Lower leg skin (tissue), 3 donors: ENCODE results near the gene RXRA.

Experiments used
- CTCF ChIP-seq, 3 donors: fragments of 450-650 bp; IDR thresholded peaks; one replicate each; pipeline ENCODE4 v1.5.1; 2016; ENCODE audit warnings: antibody characterized with exemption in 3 of 3, mild to moderate bottlenecking in 3 of 3, moderate library complexity in 2 of 3
- POLR2A ChIP-seq, 2 donors: fragments of 450-650 bp; IDR thresholded peaks; one replicate each; pipeline ENCODE4 v1.6.1; 2016 to 2017; ENCODE audit warnings: antibody characterized with exemption in 2 of 2, mild to moderate bottlenecking in 1 of 2, moderate library complexity in 1 of 2

GRCh38 chr9:134476942-134477335 is 150.7 kb downstream of the RXRA start:
- TF ChIP-seq POLR2A (IDR thresholded peaks at IDR 0.05) (no peak), CTCF (IDR thresholded peaks at IDR 0.05) (no peak)
